Activated CD4-positive, alpha-beta T cell treated with anti-CD3 and anti-CD28 coated beads for 36 hours (primary cell): ENCODE data around the gene CEP120. TPM values are rescaled to one million over a fixed set of nuclear protein-coding genes. Genes with fewer than 3 reads are reported as not detected.
"Not testable (repeated sequence)": the region's sequence is repeated elsewhere in the genome, so short reads cannot be mapped to it uniquely, and the experiment has no call there.

Experiments used
- ATAC-seq: fragments of 200-7000 bp; cut with Tn5 transposase; one replicate; pipeline ENCODE4 v1.10.0; 2021; ENCODE audit warnings: mild to moderate bottlenecking, moderate library complexity
- CTCF ChIA-PET: fragments of 350-600 bp; sonication (Branson Sonifier 250); formaldehyde crosslinking; loops from one replicate; lab custom pipeline; 2021; ENCODE audit warnings: antibody characterized with exemption; lab: Charles Lee
- POLR2A ChIA-PET: fragments of 350-600 bp; sonication (Branson Sonifier 250); formaldehyde crosslinking; loops from one replicate; lab custom pipeline; 2021; ENCODE audit warnings: antibody characterized with exemption, inconsistent platforms; lab: Charles Lee
- DNase-seq: peaks from one replicate; pipeline ENCODE4 v3.0.0-alpha.2; 2020
- H3K27ac Mint-ChIP-seq: one replicate; pipeline ENCODE4 v1.8.0; 2021; ENCODE audit warnings: mixed read lengths
- H3K27me3 Mint-ChIP-seq: one replicate; pipeline ENCODE4 v1.8.0; 2021; ENCODE audit warnings: mixed read lengths
- H3K36me3 Mint-ChIP-seq: one replicate; pipeline ENCODE4 v1.8.0; 2021; ENCODE audit warnings: low read depth, mixed read lengths
- H3K4me1 Mint-ChIP-seq: one replicate; pipeline ENCODE4 v1.8.0; 2021; ENCODE audit warnings: mixed read lengths
- H3K4me3 Mint-ChIP-seq: one replicate; pipeline ENCODE4 v1.8.0; 2021; ENCODE audit warnings: mild to moderate bottlenecking, moderate library complexity, mixed read lengths
- H3K9me3 Mint-ChIP-seq: one replicate; pipeline ENCODE4 v1.8.0; 2021; ENCODE audit warnings: low read depth, mixed read lengths
- intact Hi-C, 2 experiments: fragments of 100-400 bp; cut with DNase I in 1 of 2; cut with micrococcal nuclease in 1 of 2; formaldehyde crosslinking; loops; one replicate each; pipeline versions ENCODE4 v1.14.2 to v1.15.1; 2022 to 2024; cut with DNase I, micrococcal nuclease
- total RNA-seq, 2 experiments: library from RNA; stranded (reverse); gene quantifications; one replicate each; pipeline ENCODE4 v1.2.3, GENCODE V29; 2021

The CEP120 gene
- total RNA-seq = 10 to 100 TPM; 29.5 to 32.5 TPM

DNA sequence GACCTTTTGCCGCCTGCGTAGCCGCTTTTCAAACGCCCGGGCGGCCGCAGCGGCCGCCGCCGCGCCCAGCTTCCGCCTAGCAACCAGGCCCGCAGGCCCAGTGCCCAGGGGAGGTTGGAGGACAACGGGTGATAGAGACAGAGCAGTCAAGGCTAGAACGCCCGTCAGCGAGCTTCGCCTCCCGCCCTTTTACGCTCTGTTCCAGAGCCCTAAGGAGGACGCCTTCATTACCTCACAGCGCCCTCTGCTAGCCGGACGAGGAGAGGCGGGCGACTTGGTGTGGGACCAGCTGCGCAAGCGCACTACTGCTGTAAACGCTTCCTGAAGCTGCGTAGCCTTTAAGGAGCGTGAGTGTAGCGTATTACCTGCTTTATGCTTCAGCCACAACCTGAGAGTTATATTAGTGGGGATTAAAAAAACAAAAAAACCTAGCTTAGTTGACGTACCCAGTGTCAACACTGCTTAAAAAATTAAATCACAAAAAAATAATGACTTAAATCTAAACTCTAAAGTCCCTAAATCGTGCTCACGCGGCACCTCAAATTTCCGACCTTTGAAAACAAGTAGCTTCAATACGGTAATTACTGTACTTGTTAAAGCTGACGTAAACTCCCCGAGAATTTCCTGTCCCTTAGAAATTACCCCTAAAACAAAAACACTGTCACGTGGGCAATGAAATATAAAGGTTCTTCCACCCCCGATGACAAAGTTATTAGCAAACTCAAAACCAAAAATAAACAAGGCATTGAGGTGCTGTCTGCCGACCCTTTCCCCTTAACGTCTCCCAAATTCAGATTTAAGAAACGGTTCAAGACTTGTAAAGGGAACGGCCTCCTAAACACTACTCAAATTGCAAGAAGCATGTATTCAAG lies at the start of gene CEP120:
CEP120 (minus strand) TSS at position 126 of the 872 bp plus-strand sequence. CDS start 405 bp downstream, outside the sequence.
- ChIA-PET POLR2A (interaction anchor here (0.6 to 3.1 kb wide), 11 partner anchors 10 to 1283 kb away, joined by 3 to 55 read pairs (median 4); partner anchors contain the start of gene CSNK1G3), CTCF (interaction anchor here (0.6 to 2.8 kb wide), 32 partner anchors 10 to 190 kb away, joined by 3 to 23 read pairs (median 4); partner anchors contain the start of gene CSNK1G3)
- no peaks in the 10 kb centered on the region for H3K27me3 Mint-ChIP-seq
- peak; percentile 97 for ATAC-seq
- H3K4me3 Mint-ChIP-seq = no peak within 1 kb of the TSS
- H3K9me3 Mint-ChIP-seq = no peaks in the 10 kb centered on the region
- peaks cover 2% of the 10 kb centered on the region for H3K36me3 Mint-ChIP-seq
- peaks cover 30% of the 10 kb centered on the region for H3K4me1 Mint-ChIP-seq
- intact Hi-C loops = loop anchor here (1.0 to 10.0 kb wide), 11 partner anchors 15 to 1463 kb away; partner anchors contain the start of genes CSNK1G3 (in 2 of the 2), SRFBP1 (in 2 of the 2) and SNX2 (in 1 of the 2)
- no peak within 1 kb of the TSS for H3K27ac Mint-ChIP-seq
- DNase-seq = peak; percentile 98

DNA sequence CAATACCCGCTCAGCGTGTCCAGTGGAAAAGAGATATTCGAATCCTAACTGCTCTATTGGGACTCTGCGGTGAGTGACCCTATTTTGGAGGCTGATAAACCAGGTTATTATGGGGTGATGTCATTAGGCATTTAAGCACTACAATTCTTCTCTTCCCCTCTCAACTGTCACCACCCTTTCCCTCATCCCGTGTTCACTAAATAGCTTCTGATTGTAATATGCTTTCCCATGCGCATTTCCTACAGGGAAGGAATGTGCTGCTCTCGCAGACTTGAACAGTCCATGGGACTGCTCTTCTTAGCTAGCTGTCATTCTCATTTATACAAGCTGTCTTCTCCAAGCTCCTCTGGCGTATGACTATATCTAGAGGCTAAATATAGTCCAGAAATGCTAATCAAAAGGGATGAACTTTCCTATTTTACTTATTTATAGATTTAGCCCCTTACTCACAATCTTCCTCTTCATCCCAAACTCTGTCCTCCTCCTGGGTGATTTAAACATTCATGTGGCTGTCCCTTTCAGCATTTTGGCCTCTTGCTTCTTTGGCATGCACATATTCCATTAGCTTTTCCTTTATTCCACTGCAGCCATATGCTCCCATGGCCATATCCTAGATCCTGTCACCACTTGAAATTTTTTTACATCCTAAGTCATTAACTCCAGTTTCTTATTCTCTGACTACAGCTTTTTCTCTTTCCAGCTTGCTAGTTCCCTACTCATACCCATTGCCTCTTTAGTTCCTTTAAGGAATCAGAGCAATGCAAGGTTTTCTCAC lies 49.1 kb upstream of the CEP120 start:
- ChIA-PET POLR2A (no interaction called here), CTCF (interaction anchor here (0.6 to 1.2 kb wide), 2 partner anchors 10 to 68 kb away, joined by 4 read pairs; no protein-coding TSS in a partner anchor)
- no peak overlapping the region for H3K27ac Mint-ChIP-seq
- peaks cover 18% of the 10 kb centered on the region for H3K27me3 Mint-ChIP-seq
- no peak for ATAC-seq
- peaks cover 8% of the 10 kb centered on the region for H3K9me3 Mint-ChIP-seq
- H3K4me1 Mint-ChIP-seq = no peaks in the 10 kb centered on the region
- no peak overlapping the region for H3K4me3 Mint-ChIP-seq
- intact Hi-C loops = no loop called here
- no peak for DNase-seq
- peaks cover 6% of the 10 kb centered on the region for H3K36me3 Mint-ChIP-seq

GRCh38 chr5:123471385-123471784 lies 48.2 kb upstream of the CEP120 start:
- Mint-ChIP-seq H3K4me3 (no peak overlapping the region), H3K27me3 (peaks cover 20% of the 10 kb centered on the region), H3K9me3 (peaks cover 12% of the 10 kb centered on the region), H3K27ac (no peak overlapping the region), H3K36me3 (peaks cover 6% of the 10 kb centered on the region), H3K4me1 (no peaks in the 10 kb centered on the region)
- POLR2A ChIA-PET = no interaction called here
- no peak for ATAC-seq
- intact Hi-C loops = no loop called here
- CTCF ChIA-PET = interaction anchor here (1.2 kb wide), 1 partner anchor 11 kb away, joined by 4 read pairs; no protein-coding TSS in a partner anchor
- DNase-seq = no peak

DNA sequence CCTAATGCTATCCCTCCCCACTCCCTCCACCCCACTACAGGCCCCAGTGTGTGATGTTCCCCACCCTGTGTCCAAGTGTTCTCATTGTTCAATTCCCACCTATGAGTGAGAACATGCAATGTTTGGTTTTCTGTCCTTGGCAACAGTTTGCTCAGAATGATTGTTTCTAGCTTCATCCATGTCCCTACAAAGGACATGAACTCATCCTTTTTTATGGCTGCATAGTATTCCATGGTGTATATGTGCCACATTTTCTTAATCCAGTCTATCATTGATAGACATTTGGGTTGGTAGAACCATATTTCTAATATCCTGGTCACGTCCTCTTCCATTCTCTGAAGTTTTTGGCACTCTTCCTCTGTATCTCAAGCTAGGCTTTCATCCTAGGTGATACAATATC lies 43.6 kb upstream of the CEP120 start:
- intact Hi-C loops, DNase-seq, H3K4me1 Mint-ChIP-seq, CTCF ChIA-PET, H3K36me3 Mint-ChIP-seq, ATAC-seq, H3K27ac Mint-ChIP-seq, H3K4me3 Mint-ChIP-seq: not testable (repeated sequence)
- H3K27me3 Mint-ChIP-seq = peaks cover 18% of the 10 kb centered on the region
- POLR2A ChIA-PET = interaction anchor here (0.5 kb wide), 1 partner anchor 622 kb away, joined by 4 read pairs; the partner anchor contains the start of gene SNX24
- peaks cover 12% of the 10 kb centered on the region for H3K9me3 Mint-ChIP-seq

GRCh38 chr5:123460296-123460729 lies 37.1 kb upstream of the CEP120 start:
- H3K4me1 Mint-ChIP-seq = peaks cover 17% of the 10 kb centered on the region
- ATAC-seq (peak; percentile 97), DNase-seq (peak; percentile 61)
- no peaks in the 10 kb centered on the region for H3K27me3 Mint-ChIP-seq
- POLR2A ChIA-PET = interaction anchor here (0.6 to 1.0 kb wide), 2 partner anchors 22 to 37 kb away, joined by 3 to 5 read pairs; no protein-coding TSS in a partner anchor
- H3K9me3 Mint-ChIP-seq = peaks cover 2% of the 10 kb centered on the region
- H3K4me3 Mint-ChIP-seq = no peak overlapping the region
- peak overlapping the region; percentile 90 for H3K27ac Mint-ChIP-seq
- H3K36me3 Mint-ChIP-seq = no peaks in the 10 kb centered on the region
- intact Hi-C loops = loop anchor here (1.0 kb wide), 5 partner anchors 12 to 52 kb away; partner anchors contain the start of genes CEP120 (in 2 of the 2) and CSNK1G3 (in 2 of the 2)
- CTCF ChIA-PET = interaction anchor here (0.6 to 4.2 kb wide), 3 partner anchors 37 to 59 kb away, joined by 3 to 14 read pairs (median 3); partner anchors contain the start of gene CEP120

DNA sequence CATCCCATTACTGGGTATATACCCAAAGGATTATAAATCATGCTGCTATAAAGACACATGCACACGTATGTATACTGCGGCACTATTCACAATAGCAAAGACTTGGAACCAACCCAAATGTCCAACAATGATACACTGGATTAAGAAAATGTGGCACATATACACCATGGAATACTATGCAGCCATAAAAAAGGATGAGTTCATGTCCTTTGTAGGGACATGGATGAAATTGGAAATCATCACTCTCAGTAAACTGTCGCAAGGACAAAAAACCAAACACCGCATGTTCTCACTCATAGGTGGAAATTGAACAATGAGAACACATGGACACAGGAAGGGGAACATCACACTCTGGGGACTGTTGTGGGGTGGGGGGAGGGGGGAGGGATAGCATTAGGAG lies 35.8 kb upstream of the CEP120 start:
- H3K4me3 Mint-ChIP-seq, POLR2A ChIA-PET, H3K36me3 Mint-ChIP-seq, CTCF ChIA-PET, intact Hi-C loops, DNase-seq, ATAC-seq, H3K9me3 Mint-ChIP-seq, H3K27ac Mint-ChIP-seq, H3K27me3 Mint-ChIP-seq: not testable (repeated sequence)
- peaks cover 17% of the 10 kb centered on the region for H3K4me1 Mint-ChIP-seq

DNA sequence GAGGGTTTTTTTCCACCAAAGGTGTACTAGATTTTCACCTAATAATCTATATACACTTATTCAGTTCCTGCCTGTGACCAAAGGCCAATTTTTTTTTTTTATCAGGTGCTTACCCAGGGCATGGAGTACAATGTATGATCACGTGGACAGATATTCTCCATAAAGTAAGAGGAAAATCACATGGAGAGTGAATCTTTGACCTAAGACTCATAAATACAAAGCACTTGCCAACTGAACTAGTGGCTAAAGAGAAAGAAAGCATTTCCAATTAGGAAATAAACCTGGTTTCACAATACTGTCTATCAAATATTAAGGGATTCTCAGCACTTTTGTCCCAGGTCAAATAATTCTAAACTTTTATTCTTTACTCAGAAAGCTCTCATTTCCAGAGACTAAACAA lies 33.0 kb upstream of the CEP120 start:
- Mint-ChIP-seq H3K4me3 (no peak overlapping the region), H3K9me3 (peaks cover 2% of the 10 kb centered on the region), H3K27me3 (peaks cover 2% of the 10 kb centered on the region), H3K4me1 (peaks cover 16% of the 10 kb centered on the region), H3K36me3 (no peaks in the 10 kb centered on the region), H3K27ac (no peak overlapping the region)
- ATAC-seq (no peak), DNase-seq (no peak)
- POLR2A ChIA-PET = no interaction called here
- CTCF ChIA-PET = no interaction called here
- intact Hi-C loops = no loop called here

GRCh38 chr5:123455640-123456039 lies 32.4 kb upstream of the CEP120 start:
- DNase-seq = no peak
- peaks cover 2% of the 10 kb centered on the region for H3K27me3 Mint-ChIP-seq
- no peaks in the 10 kb centered on the region for H3K36me3 Mint-ChIP-seq
- POLR2A ChIA-PET = no interaction called here
- CTCF ChIA-PET = no interaction called here
- H3K4me1 Mint-ChIP-seq = peaks cover 13% of the 10 kb centered on the region
- no peak for ATAC-seq
- intact Hi-C loops = no loop called here
- H3K9me3 Mint-ChIP-seq = peaks cover 2% of the 10 kb centered on the region
- no peak overlapping the region for H3K27ac Mint-ChIP-seq
- no peak overlapping the region for H3K4me3 Mint-ChIP-seq

DNA sequence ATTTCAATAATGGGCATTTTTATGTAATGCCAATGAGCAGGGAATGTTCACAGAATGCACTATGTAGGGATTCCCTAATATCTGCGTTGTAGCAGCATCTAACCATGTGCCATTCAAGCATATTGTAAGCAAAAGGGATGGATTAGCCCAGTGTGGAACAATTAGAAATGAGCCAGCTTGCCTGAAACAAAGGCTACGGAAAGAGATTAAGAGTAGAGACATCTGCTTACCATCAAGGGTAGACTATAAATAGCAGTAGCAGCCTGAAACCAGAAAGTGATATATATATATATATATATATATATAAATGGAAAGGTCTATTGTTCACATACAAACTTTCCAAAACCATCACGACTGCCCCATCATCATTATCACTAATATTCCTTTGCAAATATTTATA lies 31.9 kb upstream of the CEP120 start:
- Mint-ChIP-seq H3K36me3 (no peaks in the 10 kb centered on the region), H3K4me1 (peaks cover 13% of the 10 kb centered on the region), H3K4me3 (no peak overlapping the region), H3K27ac (no peak overlapping the region), H3K9me3 (peaks cover 2% of the 10 kb centered on the region), H3K27me3 (peaks cover 2% of the 10 kb centered on the region)
- DNase-seq (no peak), ATAC-seq (no peak)
- ChIA-PET CTCF (no interaction called here), POLR2A (no interaction called here)
- intact Hi-C loops = no loop called here

DNA sequence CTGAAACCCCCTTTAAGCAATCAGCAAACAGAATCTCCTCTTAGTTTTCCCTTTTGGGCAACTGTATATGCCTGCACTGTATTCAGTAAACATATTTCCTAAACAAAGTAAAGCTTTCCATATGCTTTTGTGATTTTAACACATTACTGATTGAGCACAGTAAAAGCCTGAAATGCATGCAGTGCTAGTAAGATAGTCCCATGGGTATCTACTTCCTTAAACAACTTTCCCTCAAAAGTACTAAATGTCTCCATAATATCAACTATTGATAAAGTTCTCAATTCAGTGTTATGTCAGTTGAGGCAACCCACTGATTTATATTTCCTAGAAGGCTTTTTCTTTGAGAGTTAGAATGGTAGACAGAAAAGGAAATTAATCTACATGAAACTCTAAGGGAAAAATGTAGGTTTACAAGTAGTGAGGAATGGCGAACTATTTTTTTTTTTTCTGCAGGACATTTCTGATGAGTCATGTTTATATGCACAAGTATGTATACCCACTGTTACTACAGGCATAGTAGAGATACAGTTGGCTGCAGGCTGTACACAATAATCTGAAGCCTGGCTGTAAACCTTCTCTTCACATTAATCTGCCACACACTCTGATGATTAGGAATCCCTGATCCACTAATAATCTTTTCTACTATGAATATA lies 31.2 kb upstream of the CEP120 start:
- POLR2A ChIA-PET = no interaction called here
- ATAC-seq (no peak), DNase-seq (no peak)
- Mint-ChIP-seq H3K4me3 (no peak overlapping the region), H3K9me3 (no peaks in the 10 kb centered on the region), H3K27me3 (peaks cover 2% of the 10 kb centered on the region), H3K36me3 (no peaks in the 10 kb centered on the region), H3K27ac (no peak overlapping the region), H3K4me1 (peaks cover 15% of the 10 kb centered on the region)
- CTCF ChIA-PET = no interaction called here
- intact Hi-C loops = no loop called here

- ChIA-PET POLR2A (no interaction called here), CTCF (no interaction called here)
- Mint-ChIP-seq H3K27me3 (peaks cover 2% of the 10 kb centered on the region), H3K9me3 (no peaks in the 10 kb centered on the region), H3K4me1 (peaks cover 33% of the 10 kb centered on the region), H3K27ac (no peak overlapping the region), H3K36me3 (no peaks in the 10 kb centered on the region), H3K4me3 (no peak overlapping the region)
- no peak for ATAC-seq
- intact Hi-C loops = no loop called here
- no peak for DNase-seq
Observed at GRCh38 chr5:123452401-123452800, 29.2 kb upstream of the CEP120 start.
